T-helper 2 cell (primary cell): Measurements from ENCODE around the gene EPC1.
"Not testable (repeated sequence)": the region's sequence is repeated elsewhere in the genome, so short reads cannot be mapped to it uniquely, and the experiment has no call there.

Experiments
- DNase-seq, 5 experiments: peaks; one replicate each; pipeline versions ENCODE4 v3.0.0 to v3.0.0-alpha.2; 2012 to 2022

EPC1 gene

DNA sequence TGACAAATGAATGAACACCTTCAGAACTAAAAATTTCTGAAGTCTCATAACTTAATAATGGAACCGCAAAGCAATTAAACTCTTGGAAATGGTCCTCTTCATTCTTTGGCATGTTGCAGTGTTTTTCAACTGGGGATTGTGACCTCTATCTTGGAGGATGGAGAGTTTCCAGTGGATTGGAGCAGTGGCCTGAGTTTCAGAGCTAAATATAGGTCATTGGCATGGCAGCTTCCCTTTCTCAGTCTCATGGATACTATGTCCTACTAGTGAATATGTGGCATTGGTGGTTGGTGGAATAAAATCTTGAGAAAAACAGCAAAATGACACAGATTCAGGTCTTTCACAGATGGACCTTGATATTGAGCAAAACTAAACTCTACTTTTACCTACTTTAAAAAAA lies 24.1 kb upstream of the EPC1 start:
- no peak for DNase-seq

DNA sequence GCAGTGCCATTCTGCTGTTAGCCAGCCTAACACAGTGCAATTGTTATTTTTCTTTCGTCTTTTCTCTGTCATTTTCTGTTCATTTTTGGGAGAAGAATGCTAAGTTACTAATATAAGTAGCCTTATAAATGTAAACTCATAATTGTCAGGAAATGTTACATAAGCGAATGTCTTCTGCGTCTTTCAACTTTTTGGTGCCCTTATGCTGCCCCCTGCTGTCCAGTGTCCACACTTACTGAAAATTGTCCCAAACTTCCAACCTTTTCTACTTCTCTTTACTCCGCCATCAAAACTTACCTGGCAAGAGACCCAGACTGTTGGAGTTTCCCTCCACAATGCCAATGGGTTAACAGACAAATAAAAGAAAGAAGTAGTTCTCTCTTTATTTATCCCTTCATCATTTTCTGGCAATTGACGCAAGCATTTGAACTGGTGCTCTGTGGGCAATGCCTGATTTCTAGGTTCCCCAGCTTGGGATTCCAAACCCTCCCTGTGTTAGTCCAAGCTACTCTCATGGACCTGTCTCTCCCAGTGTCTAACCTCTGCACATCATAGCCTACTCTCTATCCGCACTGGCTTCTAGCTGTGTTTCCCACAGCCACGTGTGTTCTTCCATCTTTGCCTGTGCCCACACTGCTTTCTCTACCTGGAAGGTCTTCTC lies 21.0 kb upstream of the EPC1 start:
- peak; percentile 27 to 75 (median 63) for DNase-seq

DNA sequence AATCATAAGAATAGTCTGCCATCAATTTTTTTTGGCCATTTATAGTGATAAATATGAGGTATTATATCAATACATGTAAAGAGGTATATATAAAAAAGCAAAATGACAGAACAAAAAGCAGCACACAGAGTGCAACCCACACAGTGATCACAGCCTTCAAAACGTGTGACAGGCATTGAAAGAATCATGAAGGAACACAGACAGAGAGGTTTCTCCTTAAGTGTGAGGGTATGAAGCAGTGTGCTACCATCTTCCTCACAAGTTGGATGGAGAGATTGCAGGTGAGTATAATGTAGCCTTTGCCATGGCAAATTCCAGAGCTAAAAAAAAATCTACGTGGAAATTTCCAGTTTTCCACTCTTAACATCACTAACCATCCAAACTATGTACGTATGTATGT lies 19.6 kb upstream of the EPC1 start:
- peak in 1 of 5 experiments; percentile 47 for DNase-seq

DNA sequence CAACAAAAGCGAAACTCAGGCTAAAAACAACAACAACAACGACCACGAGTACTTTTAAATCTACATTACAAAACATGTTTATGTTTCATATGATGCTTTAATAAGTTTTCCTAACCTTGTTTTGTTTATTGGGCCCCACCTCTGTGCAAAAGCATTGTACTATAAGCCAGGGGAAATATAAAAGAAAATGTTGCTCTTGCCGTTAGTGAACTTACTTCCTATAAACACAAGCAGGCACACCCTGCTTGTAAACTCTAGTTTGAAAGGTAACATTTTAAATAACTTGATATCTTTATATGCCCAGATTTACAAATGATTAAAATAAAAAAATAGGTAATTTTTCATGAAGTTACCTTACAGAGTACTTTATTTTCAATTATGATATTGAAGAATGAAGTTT lies 19.2 kb upstream of the EPC1 start:
- DNase-seq, result no peak

DNA sequence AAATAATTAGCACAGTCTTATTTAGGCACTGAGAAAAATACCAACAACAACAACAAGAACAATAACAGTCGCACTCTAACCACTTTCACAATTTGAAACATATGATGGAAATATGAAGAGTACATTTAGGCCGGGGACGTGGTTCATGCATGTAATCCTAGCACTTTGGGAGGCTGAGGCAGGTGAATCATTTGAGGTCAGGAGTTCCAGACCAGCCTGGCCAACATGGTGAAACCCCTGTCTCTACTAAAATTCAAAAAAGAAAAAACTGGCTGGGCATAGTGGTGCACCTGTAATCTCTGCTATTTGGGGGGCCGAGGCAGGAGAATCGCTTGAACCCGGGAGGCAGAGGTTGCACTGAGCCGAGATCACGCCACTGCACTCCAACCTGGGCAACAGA lies 18.4 kb upstream of the EPC1 start:
- DNase-seq, result not testable (repeated sequence)

DNA sequence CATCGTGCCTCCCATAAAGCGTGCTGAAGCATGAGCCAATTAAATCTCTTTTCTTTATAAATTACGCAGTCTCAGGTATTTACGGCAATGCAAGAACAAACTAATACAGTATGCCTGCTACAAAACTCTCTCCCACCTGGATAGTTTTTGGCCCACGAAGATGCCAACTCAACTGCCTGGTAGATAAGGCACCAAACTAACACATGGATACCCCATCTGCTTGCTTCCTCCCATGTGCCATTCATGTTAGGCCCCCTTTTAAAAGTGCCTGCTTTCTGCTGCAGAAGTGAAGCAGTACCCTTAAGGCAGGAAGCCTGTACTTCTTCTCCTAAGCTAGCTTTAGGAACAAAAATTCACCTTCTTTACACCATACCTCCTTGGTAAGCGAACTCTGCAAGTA lies 15.6 kb upstream of the EPC1 start:
- no peak for DNase-seq

DNA sequence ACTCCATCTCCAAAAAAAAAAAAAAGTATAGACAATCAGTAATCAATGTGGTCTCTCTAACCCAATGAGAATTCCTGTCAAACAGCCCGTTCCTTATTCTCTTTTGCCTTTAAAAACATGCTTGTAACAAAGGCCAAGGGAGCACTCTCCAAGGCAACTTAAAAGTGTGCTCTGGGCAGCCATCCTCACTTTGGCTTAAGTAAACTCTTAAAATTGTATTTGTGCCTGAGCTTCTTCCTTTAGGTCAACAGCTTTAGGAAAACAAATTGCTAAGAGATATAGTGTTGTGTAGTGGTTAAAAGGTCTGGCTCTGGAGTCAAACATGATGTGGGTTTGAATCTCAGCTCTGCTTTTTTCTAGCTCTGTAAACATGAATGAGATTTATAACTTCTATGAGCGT lies 13.9 kb upstream of the EPC1 start:
- DNase-seq, result no peak

DNA sequence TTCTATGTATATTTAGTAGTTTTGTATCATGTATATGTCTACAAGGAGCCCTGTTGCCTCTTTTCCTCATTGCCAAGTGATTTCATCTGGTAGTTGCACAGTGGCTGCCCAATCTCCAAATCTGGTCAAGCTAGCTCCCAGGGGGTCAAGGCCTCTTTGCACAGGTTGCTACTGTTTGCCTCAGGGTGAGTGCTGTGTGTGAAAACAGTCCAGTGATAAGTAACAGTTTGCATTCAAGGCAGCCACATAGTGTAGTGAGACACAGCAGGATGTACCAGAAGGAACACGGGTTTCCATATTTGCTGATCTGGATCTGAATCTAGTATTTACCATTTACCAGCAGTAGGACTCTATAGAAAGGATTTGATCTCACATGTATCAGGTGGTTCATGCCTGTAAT lies 13.3 kb upstream of the EPC1 start:
- no peak for DNase-seq

DNA sequence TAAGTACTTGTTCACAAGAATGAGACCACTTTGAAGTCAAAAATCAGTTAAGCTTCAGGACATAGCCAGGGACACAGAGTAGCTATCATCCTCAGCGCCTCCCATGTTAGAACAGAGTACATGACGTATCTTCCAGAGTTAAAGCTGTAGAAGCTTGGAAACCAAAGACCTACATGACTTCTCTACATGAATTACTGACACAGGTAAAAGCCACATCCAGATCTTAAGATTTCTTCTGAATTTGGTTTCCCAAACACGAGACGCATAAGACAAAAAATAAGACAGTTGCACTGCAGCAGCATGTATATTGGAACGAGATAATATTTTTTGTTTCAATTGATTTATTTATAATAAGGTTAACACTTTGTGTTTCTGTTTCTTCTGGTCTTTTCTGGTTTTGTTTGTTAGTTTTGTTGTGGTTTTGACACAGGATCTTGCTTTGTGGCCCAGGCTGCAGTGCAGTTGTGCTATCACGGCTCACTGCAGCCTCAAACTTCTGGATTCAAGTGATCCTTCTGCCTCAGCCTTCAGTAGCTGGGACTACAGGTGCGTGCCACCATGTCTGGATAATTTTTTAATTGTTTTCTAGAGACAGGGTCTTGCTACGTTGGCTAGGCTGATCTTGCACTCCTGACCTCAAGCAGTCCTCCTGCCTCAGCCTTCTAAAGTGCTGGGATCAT lies 10.2 kb upstream of the EPC1 start:
- peak in 2 of 5 experiments; percentile 59 to 95 for DNase-seq

DNA sequence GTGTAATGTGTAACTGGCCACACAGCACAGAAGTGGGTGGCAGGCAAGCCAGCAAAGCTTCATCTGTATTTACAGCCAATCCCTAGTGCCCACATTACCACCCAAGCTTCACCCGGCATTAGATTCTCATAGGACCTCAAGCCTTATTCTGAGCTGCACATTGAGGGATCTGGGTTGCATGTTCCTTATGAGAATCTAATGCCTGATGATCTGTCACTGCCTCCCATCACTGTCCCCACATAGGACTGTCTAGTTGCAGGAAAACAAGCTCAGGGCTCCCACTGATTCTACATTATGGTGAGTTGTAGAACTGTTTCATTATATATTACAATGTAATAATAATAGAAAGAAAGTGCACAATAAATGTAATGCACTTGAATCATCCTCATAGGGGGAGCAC lies 7.7 kb upstream of the EPC1 start:
- not testable (repeated sequence) for DNase-seq

DNA sequence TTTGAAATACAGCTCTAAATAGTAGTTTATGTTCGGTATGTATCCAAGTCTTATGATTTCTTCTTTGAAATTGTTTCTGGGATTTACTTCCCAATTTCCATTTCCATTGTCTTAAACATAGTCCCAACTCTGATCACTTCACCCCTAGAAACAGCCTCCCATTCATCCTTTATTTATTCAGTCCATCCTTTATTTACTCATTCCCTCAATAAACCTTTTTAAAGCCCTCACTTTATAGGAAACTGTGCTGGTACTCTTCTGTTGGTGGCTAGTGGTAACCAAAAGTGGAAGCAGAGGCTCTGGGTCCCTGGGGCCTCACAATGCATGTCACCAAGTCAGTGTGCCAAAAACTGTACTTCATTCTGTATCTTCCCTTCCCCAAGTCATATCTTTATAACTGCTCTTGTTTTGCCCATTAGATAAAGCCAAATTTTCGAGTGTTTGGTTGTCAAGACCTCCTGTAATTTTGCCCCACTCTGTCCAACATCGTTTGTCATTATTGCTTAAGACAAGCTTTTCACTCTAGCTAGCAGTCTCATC lies 3.9 kb upstream of the EPC1 start:
- peak in 1 of 5 experiments; percentile 54 for DNase-seq

DNA sequence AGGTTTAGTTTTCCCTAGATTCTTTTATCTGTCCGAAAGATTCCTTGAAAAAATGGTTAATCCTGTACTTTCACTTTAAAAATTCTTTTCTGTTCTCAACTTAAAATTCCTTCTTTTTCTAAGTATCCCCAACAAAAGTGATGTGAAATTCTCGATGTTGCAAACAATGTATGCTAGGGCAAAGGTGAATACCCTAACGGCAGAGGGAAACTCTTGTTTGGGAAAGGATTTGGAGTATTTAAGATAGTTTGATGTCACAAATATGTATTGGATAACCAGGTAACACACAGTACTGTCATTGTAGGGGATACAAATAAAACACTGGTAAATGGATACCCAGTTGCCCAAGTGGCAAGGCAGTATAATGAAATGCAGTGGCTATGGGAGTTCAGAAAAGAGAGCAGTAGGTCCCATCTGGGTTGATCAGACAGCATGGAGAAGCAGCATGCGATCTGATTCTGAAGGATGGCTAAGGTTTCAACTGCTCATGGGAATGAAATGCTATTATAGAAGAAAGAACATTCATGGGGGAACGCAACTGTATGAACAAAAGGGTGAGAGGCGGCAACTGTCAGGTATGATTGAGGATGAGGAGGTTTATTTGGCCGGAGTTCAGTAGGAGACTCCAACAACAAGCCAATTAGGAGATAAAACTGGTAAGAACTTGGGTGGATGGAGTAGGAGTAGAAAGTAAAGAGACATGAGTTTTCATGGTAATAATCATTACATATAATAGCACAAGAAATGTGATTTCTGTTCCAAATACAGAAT lies 3.2 kb upstream of the EPC1 start:
- no peak for DNase-seq

DNA sequence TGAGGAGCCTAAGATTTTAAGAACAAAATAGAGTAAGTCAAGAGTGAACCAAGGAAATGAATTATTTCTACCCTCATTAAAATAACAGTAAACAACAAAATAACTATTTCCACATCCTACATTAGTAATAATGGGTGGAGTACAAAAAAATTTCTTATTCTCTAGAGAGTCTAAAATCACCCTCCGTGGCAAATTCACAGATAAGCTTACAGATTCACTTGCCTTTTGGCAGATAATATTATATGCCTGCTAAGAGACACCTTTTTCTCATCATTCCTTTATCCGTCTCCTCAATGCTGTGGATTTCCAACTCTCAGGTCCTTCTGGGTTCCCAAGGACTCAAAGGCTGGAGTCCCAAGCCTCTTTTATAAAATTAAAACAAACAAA lies 2.2 kb upstream of the EPC1 start:
- DNase-seq, result no peak

DNA sequence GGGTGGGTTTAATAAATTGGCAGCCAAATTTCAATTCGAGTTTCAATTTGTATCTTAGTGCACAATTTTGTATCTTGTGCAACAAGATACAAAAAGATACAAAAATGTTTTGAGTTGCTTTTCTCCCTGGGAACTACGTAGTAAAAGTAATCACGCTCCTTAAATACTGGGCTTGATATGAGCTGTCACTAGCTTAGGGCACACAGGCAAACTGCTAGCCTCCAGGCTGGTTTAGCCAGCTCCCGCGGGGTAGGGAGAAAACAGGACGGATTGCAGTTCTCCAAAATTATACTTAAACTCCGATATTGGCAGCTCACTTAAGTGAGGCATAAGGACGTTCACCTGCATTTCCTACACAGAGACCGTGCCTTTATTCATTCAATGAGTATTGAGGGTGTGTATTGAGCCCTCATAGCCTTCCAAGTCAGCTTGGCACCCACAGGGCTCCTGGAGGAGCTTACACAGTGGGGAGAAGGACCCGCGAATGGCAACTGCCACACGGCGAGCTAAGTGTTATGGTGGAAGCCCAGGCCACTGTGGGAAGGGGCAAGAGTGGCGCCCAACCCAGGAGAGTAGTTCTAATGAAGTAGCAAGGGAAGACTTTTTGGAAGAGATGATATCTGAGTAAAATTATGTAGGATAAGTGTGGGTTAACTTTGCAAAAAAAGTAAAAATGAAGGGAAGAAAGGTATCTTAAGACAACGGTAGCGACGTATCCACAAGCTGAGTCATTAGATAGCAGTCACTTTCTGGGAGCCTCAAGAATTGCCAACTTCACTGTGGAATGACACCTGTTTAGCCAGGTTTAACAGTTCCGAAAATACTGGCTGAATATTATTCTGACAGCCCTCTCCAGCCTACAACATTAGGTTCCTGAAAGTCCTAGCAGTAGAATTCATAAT lies 1.6 kb upstream of the EPC1 start:
- no peak for DNase-seq

DNA sequence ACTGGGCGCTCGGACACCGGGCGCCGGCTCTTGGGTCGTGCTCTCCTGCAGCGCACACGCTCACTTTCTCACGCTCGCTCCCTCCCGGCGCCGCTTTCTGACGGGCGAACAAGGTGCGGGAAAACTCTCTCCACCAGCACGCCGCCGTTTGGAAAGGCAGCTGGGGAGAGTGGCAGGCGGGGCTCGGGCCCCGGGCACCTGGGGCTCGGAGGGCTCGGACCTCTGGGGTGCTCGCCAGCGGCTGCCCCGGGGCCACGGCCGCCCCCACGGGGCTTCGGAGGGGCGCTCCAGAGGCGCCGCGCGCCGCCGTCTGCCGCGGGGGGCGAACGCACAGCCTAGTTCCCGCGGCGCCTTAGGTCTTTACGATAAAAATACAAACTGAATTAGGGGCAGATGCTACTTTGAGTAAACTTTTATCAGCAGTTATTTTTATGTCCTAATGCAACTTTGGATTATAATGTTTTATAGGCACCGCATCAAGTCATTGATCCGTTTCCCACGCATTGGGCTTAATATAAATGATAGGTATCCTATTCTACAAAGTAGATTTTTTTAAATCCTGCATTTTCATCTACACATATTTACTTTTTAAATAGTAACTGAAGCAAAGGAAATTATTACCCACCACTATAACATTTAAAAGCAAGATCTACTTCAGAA lies 535 bp upstream of the EPC1 start:
- no peak for DNase-seq

DNA sequence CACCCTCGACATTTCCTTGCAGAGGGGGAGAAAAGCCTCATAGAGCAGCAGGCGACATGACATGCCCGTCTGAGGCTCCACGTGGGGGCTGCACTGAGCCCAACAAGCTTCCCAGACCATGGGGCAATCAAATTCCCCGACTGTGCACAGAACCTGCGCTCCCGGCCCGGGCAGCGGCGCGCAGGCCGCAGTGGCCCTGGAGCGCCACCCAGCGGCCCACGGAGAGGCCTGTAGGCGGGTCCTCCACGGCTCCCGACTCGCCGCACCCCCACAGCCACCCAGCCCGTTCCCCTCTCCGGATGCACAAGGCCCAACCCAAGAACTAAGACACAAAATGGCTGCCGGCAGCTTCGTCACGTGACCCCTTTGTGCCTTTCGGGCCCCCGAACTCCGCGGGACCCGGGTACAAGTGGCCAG lies 816 bp downstream of the EPC1 start:
- peak; percentile 90 to 98 (median 95) for DNase-seq

DNA sequence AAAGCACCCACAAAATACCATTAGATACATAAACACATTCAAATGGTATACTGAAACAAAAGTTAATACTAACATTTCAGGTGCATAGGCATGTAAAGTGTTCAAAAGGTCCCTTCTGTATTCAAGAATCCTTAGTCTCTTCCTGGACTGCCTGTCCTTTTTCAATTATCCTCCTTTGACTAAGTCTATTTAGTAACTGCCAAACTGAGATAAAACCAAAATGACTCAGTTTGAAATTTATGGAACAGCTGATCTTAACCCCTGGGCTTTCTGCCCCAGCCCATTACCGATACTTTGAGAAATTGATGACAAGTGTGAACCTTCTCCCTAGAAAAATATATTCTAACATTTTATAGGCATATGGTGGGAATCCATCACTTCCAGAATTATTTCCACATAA lies 5.4 kb downstream of the EPC1 start:
- DNase-seq, result no peak

DNA sequence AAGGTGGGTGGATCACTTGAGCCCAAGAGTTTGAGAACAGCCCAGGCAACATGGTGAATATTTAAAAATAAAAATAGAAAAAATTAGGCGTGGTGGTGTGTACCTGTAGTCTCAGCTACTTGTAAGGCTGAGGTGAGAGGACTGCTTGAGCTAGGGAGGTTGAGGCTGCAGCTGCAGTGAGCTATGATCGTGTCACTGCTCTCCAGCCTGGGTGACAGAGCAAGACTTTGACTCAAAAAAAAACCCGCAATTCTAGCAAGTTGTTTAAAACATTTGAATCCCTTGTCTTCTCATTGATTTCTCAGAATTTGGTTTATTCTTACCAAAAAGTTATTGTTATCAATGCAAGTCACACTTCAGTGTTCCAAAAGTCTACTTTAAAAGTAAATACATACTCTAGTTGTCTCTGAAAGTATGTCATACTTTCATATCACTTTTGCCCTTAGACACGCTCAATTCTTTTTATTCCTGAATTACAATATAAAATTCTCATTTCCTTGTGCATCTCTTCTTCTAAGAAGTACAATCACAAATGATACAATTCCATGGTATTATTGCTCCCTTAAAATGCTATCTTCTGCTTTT lies 6.3 kb downstream of the EPC1 start:
- DNase-seq, result peak in 1 of 5 experiments; percentile 76

DNA sequence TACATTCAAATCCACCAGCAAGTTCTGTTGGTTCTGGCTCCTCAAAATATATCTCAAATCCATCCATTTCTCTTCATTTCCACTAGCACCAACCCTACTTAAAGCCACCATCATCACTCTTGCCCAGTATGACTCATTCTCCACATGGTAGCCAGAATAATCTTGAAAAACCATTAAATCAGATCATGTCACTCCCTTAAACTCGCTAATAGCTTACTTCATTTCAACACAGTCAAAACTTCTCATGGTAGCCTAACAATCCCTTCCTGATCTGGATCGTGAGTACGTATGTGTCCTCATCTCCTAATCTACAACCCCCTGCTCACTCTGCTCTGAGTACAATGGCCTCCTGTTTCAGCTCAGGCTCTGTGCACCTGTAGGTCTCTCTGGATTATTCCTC lies 8.7 kb downstream of the EPC1 start:
- peak in 1 of 5 experiments; percentile 42 for DNase-seq

DNA sequence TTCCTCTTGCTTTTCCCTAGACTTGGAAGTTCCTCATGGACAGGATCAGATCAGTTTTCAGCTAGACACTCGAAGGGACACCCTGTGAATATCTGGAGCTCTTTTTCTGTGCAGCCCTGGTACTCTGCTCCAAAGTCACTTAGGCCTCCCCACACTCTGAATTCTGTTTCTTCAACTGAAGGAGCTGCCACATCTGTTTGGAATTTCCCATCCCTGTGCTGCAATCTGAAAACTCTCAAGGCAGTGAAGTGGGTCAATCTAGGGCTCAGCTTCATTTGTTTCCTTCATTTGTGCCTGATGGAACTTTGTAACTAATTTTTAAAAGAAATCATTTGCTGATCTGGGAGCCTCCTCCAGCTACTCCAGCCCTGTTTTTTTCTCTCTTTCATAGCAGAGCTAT lies 9.6 kb downstream of the EPC1 start:
- no peak for DNase-seq

DNA sequence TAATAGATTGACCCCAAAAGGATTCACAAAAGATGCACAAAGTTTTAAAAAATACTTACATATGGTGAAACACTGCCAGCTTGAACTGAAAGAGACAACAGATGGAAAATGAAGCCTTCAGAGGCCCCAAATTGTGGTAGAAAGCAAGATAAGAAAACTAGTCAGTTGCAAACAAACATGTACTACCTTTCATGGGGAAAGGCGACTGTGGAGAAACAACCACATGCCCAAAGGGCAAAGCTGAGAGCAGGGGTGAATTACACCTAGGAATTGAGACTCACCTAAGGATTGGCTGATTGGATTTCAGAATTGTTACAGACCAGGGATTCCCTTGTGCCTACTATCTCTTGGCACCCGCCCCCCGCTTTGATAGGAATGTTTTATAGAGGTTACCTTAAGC lies 13.1 kb downstream of the EPC1 start:
- peak in 1 of 5 experiments; percentile 63 for DNase-seq
